Stimulated activated CD8-positive, alpha-beta memory T cell treated with anti-CD3 and anti-CD28 coated beads, Interleukin-12 subunit alpha, Interleukin-12 subunit beta, amount 100 ng/mL, for 1 hour (primary cell): ENCODE results near the gene C9orf43.

Experiments
- DNase-seq: peaks from one replicate; pipeline ENCODE4 v3.0.0-alpha.2; 2020; ENCODE audit warnings: low read depth

Gene C9orf43

DNA sequence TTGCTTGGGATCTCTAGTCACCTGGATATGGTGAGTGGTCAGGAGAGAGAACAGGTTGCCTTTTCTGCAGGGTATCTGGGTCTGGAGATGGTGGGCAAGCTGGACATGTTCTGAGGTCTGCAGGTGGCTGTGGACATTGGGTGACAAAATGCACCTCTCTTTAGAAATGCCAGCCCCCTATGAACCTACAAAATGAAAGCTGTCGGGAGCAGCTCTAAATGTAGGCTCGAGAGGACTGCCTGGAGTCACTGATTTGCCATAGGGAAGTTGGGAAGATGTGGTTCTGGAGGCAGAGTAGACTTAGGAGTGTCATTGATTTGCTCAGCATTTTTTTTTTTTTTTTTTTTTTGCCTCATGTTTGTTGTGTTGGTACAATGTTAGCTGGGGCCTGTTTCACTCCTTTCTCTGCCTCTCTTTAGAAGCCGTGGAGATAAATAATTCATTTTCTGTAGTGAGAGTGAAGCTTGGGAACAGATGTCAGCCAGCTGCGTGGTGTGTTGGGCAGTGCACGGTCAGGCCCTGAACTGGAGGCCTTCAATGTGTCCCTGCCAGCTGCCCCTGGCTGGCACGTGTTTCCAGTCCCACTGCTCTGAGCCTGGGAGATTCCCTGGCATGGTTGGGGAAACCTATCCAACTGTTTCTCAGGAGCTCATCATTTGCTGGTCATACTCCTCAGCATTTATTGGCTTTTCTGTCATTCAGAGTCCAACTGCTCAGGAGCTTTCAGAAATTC lies 58.3 kb downstream of the C9orf43 start:
- no peak for DNase-seq

GRCh38 chr9:113471143-113471542 lies 60.6 kb downstream of the C9orf43 start:
- DNase-seq = no peak

- no peak for DNase-seq
Observed at GRCh38 chr9:113471566-113471965, 61.0 kb downstream of the C9orf43 start.

- DNase-seq = no peak
Observed at GRCh38 chr9:113472199-113472598, 61.7 kb downstream of the C9orf43 start.

DNA sequence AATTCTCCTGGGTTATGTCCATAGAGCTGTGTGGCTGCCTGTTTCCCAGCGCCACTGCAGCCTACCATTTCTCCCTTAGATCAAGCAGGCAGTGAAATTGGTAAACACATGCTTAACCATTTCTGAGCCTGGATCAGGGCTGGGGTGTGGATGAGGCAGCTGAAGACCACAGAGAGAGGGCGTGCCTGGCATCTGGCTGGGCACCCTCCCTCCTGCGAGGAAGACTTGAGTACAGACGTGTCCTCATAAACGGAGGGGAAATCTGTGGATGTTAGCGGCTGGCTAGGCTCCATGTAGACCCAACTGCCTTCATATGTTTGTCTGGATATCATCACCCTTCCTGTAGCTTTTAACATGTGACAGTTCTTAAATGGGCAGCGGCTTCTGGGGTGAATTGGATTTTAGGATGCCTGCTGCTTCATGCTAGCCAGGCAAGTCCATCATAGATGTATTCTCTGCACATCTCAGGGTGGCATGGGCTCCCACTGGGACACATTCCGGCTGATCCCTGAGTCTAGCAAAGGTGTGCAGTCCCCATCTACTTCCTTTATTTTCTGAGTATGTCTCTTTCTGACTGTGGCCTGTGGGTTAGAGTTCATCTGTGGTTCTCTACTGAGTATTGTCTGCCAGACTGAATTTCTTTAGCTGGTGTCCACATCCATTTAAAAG lies 63.9 kb downstream of the C9orf43 start:
- no peak for DNase-seq

- no peak for DNase-seq
Observed at GRCh38 chr9:113475031-113475430, 64.5 kb downstream of the C9orf43 start.

DNA sequence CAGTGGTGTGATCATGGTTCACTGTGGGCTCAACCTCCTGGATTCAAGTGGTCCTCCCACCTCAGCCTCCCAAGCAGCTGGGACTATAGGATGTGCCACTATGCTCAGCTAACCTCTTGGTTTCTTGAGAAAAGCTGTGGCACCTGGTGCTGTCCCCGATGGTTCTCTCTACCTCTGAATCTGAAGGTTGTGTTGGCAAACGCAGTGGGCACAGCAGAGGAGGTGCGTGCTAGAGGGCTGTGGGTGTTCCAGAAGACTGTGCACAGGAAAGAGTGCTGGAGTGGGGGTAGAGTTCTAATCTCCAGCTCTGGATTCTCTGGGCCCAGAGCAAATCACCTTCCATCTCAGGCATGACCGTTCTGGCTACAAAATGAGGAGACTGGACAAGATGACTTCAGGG lies 65.4 kb downstream of the C9orf43 start:
- no peak for DNase-seq

DNA sequence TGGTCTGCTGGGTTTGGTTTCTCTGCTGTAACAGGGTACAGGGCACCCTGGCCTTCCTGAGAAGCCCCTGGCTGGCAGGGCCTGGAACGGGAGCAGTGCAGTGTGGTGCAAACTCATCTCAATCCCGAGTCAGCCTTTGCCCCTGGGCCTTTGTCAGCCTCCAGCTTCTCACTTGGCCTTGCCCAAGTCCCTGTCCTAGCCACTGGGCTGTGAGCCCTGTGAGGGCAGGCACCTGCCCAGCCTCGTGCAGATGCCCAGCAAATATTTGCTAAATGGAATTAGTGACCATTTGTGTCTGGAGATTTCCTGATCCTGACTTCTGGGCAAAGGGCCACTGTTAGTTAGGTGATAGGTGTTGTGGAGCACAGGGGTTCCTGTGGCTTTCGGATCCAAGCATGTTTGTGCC lies 66.0 kb downstream of the C9orf43 start:
- DNase-seq = no peak

DNA sequence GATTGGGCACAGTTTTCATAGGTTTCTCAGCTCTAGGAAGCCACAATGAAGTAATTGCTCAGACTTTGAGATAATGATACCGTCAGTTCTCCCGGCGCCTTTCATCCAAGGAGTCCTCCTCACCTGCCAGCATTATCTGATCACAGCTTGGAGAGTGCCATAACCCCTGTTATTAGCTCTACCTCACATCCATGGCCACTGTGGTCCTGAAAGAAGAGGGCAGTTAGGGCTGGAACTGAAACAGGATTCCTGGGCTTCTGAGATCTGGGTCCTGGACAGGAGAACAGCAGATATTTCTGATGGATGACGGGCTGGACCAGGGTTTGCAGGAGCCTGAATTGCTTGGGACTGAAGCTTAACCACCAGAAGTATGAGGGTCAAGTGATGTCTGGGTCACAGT lies 66.5 kb downstream of the C9orf43 start:
- no peak for DNase-seq

DNA sequence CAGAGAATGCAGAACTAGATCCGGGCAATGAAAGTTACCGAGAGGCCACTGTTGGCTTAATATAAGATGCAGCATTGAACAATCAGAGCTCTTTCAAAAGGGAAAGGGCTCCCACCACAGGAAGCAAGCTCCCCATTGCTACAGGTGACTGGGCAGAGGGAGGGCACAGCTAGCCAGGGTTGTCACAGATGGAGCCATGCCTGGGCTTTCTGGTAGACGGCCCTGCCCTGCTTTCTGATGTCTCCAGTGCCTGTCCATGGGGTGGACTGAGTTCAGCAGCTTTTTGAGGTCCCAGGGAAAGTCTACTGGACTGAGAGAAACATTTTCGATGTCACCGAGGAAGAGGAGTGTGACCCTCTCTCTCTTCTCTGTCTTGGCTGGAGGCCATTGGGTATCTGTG lies 67.1 kb downstream of the C9orf43 start:
- DNase-seq = no peak

DNA sequence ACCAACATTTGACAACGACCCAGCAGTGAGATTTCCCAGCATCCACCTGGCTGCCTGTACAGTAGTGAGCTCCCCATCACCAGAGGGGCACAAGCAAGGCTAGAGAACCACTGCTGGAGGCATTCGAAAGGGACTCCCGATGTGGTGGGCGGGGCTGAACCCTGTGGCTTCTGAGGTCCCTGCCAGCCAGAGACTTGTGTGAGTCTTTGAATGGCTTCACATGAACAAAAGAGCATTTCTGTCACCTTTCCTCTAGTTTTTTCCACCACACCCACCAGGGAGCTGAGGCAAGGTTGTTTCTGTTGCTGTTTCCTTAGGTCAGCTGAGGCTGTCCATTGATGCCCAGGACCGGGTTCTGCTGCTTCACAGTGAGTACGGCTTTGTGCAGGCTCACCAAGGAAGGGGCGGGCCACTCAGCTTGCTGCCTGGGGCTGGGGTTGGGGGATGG lies 68.7 kb downstream of the C9orf43 start:
- no peak for DNase-seq
